NCI-H128 (cell line): ENCODE data around the gene LIPH.

Experiments used
- DNase-seq: peaks from one replicate; lab custom pipeline; 2025; ENCODE audit not compliant: unreplicated experiment; lab: John Stamatoyannopoulos, UW

The LIPH gene

DNA sequence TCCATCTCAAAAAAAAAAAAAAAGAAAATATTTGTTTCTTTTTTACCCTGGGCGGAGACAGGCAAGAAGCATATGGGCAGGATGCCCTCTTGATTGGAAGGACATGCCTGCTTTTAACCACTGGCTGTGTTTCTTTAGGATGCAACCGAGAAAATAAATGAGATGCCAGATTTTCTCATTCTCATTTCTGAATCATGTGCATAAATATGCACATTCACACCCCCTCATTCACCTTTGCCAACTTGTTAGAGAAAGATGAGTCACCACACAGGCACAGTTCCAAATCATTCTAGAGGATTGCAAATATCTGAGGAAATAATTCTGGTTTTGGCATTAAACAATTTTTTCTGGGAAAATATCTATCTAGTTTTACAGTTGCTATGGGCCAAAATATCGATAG, 3.3 kb downstream of the LIPH start:
- no peak for DNase-seq

DNA sequence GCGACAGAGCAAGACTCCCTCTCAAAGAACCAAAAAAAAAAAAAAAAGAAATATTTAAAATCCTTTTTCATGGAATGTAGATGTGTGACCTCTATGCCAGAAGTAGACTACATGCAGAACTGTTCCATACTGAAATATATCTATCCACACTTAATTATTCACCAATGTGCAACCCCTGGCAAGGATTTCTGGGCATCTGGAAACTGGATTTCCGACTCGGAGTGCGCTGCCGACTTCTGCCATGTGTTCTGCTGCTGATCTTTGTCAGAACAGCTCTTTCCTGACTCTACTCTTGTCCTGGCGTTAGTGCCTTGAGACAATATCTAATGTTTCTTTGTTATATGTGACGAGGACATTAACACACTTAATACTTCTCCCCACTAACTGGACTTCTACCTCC, 11.7 kb downstream of the LIPH start:
- DNase-seq: no peak

DNA sequence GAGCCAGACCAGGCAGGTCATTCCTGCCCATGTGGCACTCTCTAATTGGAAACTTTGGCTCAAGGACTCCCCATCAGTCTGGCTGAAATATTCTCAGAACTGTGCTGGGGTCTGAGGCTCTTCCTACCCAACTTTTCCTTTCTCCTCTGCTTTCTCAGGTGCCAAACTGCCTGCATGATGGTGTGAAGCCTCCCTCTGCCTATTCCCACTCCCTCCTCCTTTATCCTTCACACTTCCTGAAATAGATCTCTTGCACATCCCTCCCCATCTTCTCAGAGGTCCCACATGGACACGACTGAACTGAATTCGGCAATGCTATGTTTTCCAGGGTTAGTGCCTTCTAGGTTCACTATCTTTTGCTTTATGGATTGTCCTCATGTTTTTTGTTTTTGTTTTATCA, 12.5 kb downstream of the LIPH start:
- DNase-seq: no peak

DNA sequence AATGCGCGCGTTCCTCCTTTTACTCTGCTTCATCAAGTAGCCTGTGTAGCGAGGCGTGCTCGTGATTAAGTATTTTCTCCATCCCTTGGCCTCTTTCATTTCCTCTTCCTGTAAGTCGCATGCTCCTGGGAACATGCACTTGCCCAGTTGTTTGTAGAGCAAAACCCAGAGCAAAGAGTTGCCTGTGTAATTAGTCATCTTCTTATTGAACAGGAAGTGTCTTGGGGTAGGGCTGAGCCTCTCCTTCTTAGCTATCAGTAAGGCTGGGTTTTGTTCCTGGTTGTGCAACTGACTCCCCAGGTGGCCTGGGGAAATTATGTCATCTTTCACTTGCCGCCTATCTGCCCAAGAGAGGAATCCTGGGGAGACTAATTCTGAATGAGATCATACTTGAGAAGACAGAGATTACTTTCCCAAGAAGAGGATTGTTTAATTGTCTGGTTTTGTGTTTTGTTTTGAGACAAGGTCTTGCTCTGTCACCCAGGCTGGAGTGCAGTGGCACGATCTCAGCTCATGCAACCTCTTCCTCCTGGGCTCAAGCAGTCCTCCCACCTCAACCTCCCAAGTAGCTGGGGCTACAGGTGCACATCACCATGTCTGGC, 14.9 kb downstream of the LIPH start:
- no peak for DNase-seq

DNA sequence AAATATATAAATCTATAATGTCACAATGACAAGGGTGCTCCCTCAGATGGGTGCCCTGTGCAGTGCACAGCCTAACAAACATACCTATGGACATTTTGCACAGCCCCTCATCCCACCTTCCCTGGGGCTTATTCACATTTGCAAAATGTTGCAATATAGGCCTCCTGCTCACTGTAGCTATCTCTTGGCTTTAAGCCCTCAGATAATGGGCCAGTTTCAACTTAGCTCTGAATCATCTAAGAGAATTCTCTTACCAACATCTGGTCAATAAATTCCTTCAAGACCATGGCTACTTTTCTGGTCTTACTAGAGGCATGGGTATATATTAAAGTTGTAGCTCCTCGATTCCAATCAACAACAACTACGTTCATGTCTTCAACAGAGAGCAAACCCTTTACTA, 17.9 kb downstream of the LIPH start:
- no peak for DNase-seq

DNA sequence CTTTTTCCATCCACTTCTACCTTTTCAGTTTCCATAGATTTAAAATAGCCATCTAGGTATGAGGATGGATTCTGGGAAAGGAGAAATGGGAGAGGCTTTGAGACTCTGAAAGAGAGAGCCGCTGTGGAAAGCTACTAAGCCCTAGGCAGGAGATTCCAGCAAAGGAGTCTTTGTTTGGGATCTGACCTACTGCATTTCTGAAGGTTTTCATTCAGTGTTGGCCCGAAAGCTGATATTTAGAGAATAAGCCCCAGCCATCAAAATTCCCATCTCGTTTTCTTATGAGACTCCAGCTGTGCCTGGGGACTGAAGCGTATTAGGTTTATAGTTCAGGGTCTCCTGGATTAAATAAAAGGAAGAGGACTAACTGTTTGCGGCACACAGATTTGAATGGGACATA, 19.5 kb downstream of the LIPH start:
- DNase-seq: no peak

DNA sequence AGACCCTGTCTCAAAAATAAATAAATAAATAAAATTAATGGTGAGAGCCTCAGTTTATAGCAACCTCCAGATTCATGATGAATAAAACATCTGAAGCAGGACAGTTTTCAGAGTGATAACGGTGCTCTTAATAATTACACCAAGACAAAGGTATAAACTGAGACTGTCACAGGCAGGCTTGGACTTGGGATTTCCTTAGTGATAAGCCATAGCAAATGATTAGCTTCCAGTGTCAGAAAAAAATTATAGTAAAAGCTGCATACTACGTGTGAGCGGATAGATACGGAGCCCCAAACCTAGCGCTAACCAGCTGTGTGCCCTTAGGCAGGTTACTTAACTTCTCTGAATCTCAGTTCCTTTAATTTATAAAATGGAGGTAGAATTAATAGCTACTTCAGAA, 21.5 kb downstream of the LIPH start:
- DNase-seq: no peak

DNA sequence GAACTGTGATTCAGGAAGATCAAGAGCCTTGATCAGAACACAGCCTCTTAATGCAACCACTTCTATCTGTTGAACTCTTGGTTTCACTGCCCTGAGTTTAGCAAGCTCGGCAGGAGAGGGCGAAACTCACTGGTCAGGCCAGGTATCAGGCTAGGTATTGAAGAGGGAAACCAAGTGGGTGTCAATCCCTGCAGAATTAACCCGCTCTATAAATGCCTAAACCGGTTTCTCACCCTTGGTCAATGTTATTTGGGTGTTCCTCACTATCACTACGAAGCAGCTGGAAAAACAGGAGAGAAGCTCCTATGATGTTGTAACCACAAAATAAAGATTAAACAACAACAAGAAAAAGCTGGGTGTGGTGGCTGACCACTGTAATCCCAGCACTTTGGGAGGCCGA, 23.9 kb downstream of the LIPH start:
- no peak for DNase-seq

DNA sequence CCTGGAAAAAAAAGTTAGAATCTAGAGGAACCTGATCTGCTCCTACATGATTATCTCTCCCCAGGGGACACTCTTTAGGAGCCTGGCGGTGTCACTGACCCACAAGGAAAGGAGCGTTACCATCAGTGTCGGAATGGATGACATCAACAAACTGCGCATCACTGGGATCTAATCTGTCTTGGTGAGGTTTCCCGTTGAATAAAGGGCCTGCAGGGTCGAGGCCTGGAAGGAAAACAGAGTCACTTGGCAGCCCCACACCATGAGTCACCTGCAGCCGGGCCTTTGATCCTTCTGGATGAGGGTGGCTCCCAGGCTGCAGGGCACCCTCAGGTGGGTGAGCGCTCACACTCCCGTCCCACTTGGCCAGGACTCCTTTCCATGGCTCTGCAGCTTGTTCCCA, 25.0 kb downstream of the LIPH start:
- DNase-seq: no peak

DNA sequence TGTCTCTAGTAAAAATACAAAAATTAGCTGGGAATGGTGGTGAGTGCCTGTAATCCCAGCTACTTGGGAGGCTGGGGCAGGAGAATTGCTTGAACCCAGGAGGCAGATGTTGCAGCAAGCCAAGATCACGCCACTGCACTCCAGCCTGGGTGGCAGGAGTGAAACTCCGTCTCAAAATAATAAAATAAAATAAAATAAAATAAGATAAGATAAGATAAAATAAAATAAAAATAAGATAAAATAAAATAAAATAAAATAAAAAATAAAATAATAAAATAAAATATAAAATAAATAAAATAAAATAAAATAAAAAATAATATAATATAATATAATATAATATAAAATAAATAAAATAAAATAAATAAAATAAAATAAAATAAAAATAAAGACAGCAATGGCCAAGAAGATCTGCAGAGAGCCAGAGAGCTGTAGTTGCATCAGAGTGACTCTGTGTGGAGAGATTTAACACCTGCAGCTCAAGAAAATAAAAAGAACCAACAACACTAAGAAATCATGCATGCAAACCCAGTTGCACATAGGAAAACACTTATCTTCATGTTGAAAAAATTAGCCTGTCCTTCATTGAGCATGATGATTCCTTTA, 25.9 kb downstream of the LIPH start:
- no peak for DNase-seq

DNA sequence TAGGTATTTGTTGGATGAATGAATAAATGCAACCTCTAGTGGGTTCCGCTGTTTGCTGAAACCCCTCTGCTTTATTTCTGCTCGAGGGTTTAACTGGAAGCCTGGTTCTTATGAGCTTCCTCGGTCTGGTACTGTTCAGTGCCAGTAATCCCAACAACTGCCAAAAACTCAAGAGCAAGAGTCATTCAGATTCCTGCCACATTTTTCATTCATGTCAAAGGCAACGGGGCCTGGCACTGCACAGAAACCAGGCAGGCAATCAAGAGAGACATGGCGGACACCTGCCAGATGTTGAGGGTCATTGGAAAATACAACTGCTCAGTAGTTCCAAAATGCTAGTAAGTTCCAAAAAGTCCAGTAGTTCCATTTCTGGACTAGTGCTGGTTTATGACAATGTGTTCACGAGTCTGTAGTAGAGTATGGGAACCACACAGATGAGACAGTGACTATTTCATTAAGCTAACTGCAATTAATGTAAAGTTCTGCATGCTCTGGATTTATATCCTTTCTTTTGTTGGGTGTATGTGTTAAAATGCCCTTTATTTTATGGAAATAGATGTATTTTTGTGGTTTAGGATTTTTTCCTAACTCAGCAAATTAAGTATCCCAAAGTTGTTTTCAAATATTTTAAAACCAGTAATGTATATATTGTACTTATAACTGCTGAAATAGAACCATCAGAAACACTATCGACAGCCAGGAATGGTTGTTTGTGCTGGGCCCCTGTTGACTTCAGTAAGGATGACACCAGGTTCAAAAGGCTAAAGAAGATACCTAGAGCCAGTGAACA, 30.8 kb downstream of the LIPH start:
- DNase-seq: no peak

DNA sequence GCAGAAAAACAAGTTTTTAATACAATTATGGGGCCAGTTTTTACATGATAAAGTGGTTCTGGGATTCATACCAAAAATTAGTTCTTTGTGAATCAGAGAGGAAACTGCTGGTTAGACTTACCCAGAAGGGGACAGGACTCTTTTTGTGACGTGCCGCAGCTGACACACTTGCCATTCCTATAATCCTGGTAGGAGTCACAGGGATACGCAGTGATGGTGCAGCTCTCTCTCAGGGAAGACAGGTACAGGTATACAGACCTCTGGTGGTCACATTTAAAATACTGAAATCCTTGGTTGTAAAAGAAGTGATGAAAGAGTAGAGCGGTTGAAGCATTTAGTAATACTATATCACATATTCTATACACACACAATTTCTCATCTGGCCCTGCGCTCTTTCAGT, 33.4 kb downstream of the LIPH start:
- no peak for DNase-seq

DNA sequence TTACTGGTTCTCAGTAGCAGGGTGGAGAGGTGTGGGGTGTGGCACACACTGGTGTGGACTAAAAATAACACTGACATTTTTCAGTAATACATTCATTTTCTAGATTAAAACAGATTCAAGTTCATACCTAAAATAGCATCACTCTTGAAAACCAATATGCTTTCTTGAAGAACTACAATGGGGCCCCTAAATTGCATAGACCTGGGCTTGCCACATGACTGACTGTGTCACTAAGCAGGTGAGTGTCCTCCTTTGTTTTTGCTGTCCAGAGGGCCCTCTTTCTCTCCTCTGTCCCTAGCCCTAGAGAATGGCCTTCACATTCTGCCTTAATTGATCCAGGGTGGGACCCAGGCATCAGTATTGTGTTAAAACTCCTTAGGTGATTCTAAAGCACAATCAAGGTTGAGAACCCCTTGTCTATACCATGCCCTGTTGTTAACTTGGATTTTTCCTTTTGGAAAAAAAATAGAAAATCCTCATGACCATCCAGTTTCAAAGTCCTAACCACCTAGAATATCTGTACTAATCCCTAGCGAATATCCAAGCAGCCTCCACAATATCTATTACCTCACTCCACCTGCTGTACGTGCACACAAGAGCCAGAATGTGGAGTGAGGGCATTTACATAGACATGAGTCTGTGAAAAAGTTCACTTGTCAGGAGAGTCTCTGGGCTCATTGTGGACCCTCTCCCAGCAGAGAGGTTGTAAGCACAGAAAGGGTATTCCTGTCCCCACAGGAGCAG, 34.8 kb downstream of the LIPH start:
- no peak for DNase-seq

DNA sequence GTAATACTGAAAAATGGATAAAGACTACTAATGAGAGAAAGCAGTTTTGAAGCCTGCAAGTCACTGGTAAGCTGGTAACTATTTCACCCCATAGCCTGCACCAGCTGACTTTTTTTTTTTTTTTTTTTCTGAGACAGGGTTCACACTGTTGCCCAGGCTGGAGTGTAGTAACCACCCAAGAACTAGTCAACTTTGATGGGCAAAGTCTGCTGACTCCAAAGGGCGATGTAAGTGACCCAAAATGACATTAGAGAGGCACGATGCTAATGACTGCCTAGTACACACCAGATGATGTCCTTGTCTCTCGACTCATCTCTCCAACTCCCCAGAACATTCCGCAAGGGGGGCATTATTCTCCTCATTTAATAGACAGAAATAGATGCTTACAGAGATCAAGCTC, 40.7 kb downstream of the LIPH start:
- DNase-seq: no peak

DNA sequence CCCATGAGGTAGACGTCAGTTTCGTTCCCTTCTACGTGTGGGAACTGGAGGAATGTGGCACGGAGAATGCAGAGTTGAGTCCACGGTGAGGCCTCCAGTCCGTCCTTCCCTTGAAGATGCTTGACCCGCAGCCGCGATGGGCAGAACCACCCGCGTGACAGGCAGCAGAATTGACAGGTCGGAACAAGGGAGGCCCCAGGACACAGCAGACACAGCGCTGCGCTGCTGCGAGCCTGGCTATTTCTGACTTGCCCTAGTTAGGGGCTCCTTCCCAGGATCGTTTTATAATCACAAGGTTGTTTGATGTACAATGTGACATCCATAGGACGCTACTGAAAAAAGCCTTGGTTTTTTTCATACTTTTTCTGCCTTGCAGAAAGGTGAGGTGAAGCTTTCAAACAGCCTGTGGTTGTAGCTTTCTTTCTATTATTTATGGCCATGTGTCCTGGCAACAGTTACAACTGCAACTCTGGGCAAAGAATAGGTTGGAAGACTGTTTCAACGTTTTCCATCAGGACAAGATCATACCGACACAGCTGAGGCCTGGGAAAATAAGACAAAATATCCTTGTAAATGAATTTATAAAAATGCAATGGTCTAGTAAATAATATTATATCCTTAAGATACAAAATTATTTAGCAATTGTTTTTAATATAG, 43.9 kb downstream of the LIPH start:
- DNase-seq: no peak

DNA sequence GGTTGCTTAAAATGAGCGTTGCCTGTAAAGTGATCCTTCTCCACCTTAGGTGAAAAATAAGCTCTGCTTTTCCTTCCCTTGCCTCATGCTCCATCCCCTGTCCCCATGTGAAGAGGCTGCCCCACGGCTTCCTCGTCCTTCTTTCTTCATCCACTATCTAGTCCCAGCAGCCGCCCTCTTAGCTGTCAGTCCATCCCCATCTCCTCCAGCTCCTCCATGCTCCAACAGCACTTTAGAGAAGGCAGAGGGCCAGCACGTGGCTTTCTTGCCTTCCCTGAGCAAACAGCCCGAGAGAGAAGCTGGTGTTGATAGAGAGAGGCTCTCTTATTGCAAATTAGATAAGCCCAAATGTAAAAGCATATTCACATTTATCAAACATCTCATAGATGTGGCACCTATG, 44.5 kb downstream of the LIPH start:
- DNase-seq: no peak

DNA sequence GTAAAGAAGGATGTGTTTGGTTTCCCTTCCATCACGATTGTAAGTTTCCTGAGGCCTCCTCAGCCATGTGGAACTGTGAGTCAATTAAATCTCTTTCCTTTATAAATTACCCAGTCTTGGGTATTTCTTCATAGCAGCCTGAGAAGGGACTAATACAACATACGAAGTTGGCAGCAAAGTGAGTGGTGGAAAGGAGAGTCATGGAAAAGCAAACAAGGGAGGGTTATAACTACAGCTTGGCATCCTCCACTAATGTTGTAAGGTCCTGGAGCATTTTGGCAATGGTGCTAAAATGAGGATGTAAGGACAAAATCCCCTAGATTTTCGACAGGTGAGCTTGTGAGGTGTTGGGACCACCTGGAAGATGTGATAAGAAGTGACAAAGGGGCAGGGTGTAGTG, 47.8 kb downstream of the LIPH start:
- DNase-seq: no peak

DNA sequence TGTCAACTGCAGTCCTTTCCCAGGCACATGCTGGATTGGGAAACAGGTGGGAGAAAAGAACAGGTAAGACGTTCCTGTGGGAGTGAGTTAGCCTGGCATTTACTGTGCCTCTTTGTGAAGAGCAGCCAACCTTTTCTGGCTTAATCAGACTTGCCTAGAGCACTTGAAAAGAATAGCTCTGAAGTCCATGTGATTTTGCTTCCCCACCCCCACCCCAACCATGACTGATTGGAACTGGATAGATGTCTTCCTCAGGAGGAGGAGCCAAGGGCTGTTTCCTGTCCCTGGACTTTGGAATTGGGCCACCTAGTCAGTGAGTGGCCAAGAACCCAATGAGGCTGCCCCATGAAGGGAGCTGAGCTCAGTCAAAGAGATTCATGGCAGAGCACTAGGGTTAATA, 48.9 kb downstream of the LIPH start:
- DNase-seq: no peak

DNA sequence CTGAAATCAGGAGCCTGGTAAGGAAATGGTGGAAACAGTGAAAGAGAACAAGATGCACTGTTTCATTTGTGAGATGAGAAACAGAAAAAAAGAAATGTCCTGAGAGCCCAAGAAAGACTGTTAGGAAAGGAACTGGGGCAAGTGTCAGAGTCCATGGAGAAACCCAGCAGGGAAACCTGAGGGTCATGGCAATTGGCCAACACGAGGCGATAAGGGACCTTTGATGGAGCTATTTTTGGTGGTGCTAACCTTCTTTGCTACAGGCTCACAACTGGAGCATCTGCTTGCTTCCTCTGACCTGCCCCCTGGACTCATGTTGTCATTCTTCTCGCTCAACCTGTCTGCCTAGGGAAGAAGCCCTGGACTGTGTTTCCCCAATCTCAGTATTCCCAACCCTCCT, 49.4 kb downstream of the LIPH start:
- no peak for DNase-seq

DNA sequence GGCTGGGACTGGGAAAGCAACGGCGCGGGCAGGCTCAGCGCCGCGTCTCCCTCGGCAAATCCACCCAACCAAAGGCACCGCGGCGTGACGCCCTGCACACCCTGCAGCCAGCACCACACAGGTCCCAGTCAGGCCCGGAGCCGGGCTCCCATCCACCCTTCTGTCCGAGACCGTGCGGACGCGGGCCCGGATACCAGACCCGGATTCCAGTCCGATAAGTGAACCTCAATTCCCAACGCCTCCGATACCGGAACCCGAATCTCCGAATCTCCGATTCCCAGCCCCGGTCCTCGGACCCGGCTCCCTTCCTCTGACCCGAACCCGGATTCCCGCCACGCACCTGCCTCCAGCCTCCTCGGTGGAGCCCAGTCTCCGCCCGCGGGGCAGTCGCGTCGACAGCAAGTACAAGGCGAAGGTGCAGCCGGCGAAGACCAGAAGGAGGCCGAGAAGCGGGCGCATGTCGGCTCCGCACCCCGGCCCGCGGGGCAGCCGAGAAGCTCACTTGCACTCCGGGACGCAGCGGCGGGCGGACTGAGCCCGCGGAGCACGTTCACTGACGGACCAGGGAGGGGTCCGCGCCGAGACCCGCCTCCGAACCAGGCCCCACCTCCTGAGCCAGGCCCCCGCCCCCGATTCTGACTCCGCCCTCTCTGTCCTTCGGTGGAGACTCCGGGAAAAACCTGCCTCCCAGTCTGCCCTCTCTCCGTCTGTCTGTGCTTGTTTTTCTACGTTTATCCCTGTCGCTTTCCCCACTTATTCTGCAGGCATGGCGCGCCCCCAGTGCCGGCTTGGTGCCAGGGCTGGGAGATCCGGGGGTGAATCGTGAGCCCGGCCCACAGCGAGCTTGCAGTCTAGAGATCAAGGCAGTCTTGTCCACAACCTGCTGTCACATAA, 53.6 kb downstream of the LIPH start, which contains the start of gene TMEM41A:
TSS of gene TMEM41A (minus strand) at position 533 of the 894 bp plus-strand sequence. CDS start at position 459, 74 bp downstream.
- peak; percentile 92 for DNase-seq
